AG09319 (cell line): Measurements from ENCODE around the gene INS.

Experiments
- DNase-seq: peaks from one replicate; pipeline ENCODE4 v3.0.0-alpha.2; 2010; ENCODE audit warnings: low read depth; ENCODE audit errors: extremely low read depth
- CTCF ChIP-seq: IDR thresholded peaks from 2 replicates; pipeline ENCODE4 v1.5.1; 2011; ENCODE audit warnings: low read depth, mild to moderate bottlenecking, inconsistent platforms, low read length, moderate library complexity

The INS gene

DNA sequence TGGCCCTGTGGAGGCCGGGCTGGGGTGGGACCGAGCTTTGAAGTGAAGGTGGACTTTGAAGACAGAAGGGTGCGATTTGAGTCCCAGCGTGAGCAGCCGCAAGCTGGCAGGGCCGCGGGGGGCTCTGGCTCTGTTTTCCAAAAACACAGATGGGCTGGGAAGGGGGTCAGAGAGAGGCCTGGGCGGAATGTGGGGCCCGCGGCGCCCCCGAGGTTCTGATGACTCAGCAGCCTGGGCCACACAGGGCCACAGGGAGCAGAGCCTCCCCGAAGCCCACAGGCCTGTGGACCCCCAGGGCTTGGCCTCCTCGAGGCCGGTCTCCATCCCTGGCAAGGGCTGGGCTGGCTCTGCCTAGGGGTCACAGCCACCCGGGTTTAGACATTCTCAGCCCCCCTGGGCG, 6.1 kb downstream of the INS start:
- TF ChIP-seq CTCF, result no peak
- no peak for DNase-seq

- DNase-seq, result no peak
- no peak for TF ChIP-seq CTCF
These were observed 6.8 kb downstream of the INS start for GRCh38 chr11:2154195-2154585.

DNA sequence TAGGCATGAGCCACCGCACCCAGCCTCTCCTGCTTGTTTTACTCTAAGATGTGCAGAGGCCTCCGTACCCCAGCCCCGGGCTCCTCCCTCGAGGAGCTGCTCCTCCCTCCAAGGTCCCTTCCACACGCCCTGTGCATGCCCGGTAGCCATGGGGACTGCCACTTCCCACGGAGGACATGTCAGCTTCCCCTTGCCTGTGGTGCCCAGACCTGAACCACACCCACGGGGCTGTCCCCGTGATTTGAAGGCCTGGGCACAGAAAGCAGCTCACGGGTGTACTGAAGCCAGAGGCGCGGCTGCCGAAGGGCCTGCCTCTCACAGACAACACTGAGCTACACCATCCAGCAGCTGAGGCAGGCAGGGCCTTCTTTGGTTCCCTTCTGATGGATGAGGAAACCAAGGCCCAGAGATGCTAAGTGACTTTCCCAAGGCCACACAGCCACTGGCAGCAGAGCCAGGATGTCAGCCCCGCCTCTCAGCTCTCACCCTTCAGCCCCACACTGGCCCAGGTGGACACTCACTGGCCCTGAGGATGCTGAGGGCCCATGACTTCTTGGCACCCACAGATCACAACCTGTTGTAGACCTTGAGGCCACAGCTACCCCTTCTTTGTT, 7.3 kb downstream of the INS start:
- no peak for TF ChIP-seq CTCF
- no peak for DNase-seq

- DNase-seq, result no peak
- peak; percentile 75 for TF ChIP-seq CTCF
These were observed 9.3 kb downstream of the INS start for GRCh38 chr11:2151500-2152257.

- TF ChIP-seq CTCF, result peak; percentile 66
- peak; percentile 40 for DNase-seq
These were observed 10.9 kb downstream of the INS start for GRCh38 chr11:2149864-2150847.

GRCh38 chr11:2149460-2149859, 11.5 kb downstream of the INS start:
- TF ChIP-seq CTCF, result no peak
- no peak for DNase-seq

DNA sequence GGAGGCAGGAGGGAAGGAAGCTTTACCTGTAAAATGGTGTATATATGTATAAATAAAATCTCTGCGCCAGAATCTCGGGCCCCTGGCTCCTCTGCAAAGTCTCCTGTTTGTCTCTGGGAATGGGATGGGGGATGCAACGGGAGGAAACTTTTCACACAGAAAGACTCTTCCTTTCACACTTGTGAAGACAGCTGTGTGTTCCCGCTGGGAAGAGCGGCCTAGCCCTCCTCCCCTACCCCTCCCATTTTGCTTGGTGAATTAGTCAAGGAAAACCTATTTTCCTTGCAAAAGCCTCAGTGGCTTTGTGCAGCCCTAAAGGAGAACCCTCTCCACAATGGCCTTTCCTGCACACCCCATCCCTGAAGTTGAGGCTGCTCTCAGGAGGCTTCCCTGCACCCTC, 12.4 kb downstream of the INS start:
- TF ChIP-seq CTCF, result no peak

More for the DNA sequence above, 12.4 kb downstream of the INS start:
- no peak for DNase-seq
